GM18505 (cell line): Measurements from ENCODE around the gene FCHSD2.
A peak's percentile ranks its signal among the peaks of the same experiment; 100 is the strongest.
"Not testable (repeated sequence)": the region's sequence is repeated elsewhere in the genome, so short reads cannot be mapped to it uniquely, and the experiment has no call there.

Experiments used
- ATAC-seq: cut with Tn5 transposase; IDR thresholded peaks from one replicate; pipeline ENCODE4 v1.9.1; 2021; ENCODE audit not compliant: unreplicated experiment
- POLR2A ChIP-seq: IDR thresholded peaks from 4 replicates; pipeline ENCODE4 v1.6.1; 2011; ENCODE audit warnings: borderline replicate concordance; ENCODE audit not compliant: insufficient read depth, insufficient read length; ENCODE audit errors: extremely low read depth

FCHSD2 gene

DNA sequence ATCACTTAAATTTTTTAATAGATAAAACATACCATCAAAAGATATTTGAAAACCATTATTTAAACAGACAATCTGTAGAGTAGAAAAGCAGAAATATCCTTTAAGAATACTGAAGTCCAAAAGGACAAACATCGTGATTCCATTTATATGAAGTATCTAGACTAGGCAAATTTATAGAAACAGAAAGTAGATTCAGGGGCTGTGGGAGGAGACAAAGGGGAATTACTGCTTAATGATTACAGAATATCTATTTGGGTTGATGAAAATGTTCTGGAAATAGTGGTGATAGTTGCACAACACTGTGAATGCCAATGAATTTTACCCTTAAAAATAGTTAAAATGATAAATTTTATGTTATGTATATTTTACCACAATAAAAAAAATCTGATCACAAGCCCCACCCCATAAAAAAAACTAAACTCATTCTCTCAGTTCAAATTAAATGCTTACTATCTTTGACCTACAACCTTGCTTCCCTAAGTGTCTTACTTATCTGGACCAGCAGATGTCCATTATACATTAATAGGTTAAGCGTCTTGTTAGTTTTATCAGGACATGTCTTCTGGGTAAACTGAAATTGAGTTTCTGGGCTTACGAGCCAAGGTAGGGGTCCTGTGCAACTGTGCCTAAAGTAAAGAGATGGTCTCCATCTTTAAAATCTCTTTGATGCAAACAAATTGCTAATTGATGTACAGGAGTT, 86.3 kb downstream of the FCHSD2 start:
- TF ChIP-seq POLR2A: no peak
- no peak for ATAC-seq

DNA sequence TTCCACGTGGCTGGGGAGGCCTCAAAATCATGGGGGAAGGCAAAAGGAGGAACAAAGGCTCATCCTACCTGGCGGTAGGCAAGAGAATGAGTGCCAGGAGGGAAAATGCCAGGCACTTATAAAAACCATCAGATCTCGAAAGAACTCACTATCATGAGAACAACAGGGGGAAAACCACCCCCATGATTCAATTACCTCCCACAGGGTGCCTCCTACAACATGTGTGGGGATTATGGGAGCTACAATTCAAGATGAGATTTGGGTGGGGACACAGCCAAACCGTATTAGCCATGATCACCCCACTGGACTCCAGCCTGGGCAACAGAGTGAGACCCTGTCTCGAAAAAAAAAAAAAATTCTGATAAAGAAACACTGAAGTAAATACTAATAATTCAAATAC, 87.1 kb downstream of the FCHSD2 start:
- no peak for ATAC-seq
- TF ChIP-seq POLR2A: no peak

DNA sequence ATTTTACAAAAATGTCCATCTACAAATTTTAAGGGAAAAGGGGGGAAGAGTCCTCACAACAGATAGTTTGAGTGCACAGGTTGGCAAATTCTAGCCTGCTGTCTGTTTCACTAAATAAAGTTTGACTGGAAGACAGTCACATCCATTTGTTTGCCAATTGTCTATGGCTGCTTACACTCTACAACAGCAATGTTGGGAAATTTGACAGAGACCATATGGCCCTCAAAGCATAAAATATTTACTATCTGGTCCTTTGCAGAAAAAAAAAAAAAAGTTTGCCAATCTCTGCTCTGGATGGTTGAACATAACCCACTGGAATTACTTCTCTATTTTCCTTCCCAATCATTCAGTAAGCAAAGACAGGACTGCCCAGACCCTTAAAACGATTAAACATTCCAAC, 88.2 kb downstream of the FCHSD2 start:
- no peak for TF ChIP-seq POLR2A
- ATAC-seq: no peak

DNA sequence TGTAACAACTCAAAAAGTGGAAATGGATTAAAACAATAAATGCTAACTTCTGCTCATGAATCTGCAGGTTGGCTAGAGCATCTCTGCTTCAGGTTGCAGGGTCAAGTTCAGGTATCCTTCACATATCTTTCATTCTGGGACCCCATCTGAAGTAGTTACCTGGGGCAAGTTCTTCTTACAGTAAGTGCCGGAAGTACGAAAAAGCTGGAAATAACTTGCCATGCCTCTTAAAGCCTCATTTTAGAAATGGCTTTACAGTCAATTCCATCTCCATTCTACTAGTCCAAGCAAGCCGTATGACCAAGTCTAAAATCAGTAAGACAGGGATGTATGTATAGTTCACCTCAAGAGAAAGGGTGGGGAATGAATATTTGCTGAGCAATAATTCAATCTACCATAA, 93.7 kb downstream of the FCHSD2 start:
- ATAC-seq: peak; percentile 10

DNA sequence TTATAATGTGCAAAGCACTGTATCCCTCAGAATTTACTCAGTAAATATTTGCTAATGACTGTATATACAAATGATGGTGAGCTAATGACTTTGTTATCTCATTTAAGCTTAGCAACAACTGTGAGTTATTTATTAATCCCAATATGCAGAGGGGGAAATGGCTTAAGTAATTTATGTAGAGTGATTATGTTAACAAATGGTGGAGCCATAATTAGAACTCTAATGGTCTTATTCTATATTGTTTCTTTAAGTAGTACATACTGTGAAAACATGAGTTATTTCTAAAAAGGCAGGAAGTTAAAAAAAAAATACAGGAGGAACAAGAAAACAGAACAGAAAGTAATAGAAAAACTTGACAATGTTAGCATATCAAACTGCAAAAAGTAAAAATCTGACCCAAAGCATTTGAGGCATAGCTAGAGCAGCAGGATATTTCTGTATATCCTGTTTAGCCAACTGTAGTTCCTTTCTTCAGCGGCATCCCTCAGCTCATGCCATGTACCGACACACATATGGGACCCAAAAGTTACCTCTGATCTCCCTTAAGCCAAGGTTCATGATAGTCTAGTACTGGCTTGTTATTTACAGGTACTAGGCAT, 94.2 kb downstream of the FCHSD2 start:
- peak; percentile 64 for ATAC-seq
- no peak for TF ChIP-seq POLR2A

More for the DNA sequence above, 93.7 kb downstream of the FCHSD2 start:
- no peak for TF ChIP-seq POLR2A

DNA sequence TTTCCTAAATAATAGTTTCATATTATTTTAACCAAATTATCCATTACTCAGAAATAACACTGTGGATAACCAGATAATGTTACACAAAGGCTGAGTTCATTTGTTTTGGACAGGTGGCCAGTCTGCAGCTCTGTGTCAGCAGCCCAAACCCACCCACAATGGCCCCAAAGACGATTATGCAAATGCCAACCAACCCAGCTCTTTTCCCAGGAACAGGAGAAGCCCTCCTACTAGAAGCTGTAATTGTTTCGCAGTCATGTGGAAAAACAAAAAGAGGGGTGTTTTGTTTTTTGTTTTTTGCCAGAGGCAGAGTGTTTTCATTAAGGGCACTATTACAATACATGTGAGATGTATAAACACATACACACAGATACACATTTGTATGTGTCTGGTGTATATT, 102.1 kb downstream of the FCHSD2 start:
- no peak for TF ChIP-seq POLR2A
- no peak for ATAC-seq

DNA sequence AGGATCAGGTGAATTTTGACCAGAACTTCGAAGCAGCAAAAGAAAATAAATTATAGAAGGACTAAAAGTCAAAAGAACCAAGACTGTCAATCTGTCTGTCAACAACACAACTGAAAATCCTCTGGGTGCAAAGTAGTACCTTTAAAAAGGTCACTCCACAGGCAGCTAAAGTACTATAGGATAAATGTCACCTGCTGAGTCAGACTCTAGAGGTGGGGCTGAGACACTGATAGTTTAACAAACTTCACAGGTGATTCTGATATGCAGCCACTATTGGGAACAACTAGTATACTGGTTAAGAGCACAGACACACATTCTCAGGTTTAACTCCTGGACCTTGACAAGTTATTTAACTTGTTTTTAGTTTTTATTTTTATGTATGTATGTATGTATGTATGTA, 107.3 kb downstream of the FCHSD2 start:
- no peak for ATAC-seq
- TF ChIP-seq POLR2A: no peak

DNA sequence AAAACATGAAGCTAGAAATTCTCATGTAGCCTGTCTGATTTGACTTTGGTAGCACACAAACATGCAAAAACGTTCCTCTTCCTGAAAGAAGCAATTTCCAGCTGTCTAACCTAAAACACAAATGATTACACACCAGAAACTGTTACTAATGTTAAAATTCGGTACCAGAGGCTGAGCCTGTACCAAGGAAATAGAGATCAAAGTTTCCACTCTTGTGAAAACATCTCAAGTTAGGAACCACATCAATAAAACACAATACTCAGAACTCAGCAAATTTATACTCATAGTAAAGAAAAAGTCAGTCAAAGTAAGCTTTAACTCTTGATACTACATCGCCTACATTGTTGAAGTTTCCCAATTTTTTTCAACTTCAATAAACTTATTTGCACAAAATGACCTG, 107.8 kb downstream of the FCHSD2 start:
- no peak for TF ChIP-seq POLR2A
- ATAC-seq: no peak

DNA sequence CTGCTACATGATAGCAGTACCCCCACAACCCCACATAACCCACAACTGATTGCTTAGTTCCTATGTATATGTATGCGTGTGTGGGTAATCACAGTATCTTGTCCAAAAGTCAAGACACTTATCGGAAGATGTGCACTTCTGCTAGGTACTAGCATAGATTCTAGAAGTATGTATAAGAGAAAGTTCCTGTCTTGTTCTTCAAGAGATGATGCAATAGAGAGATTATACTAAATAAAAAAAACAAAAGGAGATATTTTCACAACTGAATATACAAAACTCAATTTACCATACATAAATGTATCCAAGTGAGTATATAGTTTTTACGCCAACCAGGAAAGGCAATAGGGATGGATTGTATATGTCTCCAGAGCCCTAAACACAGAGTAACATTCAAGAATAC, 112.0 kb downstream of the FCHSD2 start:
- ATAC-seq: no peak
- TF ChIP-seq POLR2A: no peak

DNA sequence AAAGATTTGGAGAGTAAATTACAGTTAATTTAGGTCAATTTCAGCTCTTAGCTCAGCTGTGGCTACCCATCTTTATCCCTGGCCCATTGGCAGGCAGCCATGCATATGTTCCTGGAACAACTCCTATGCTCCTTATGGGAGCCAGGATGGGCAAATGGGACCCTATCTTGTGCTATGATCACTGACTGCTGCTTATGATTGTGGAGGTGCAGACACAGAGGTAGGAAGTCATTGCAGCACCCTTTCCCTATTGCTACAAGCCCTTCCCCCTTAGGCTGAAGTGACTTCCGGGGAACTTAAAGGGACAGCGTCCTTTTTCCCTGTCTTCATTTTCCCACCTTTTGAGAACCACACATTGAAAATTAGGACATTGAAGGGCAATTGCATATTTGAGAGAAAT, 112.7 kb downstream of the FCHSD2 start:
- no peak for ATAC-seq
- no peak for TF ChIP-seq POLR2A

DNA sequence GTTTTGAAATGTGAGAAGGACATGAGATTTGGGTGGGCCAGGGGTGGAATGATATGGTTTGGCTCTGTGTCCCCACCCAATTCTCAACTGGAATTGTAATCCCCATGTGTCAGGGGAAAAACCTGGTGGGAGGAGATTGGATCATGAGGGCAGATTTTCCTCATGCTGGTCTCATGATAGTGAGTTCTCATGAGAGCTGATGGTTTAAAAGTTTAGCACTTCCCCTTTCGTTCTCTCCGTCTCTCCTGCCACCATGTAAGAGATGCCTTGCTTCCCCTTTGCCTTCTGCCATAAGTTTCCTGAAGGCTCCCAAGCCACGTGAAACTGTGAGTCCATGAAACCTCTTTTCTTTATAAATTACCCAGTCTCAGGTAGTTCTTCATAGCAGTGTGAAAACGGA, 113.5 kb downstream of the FCHSD2 start:
- TF ChIP-seq POLR2A: no peak
- no peak for ATAC-seq

DNA sequence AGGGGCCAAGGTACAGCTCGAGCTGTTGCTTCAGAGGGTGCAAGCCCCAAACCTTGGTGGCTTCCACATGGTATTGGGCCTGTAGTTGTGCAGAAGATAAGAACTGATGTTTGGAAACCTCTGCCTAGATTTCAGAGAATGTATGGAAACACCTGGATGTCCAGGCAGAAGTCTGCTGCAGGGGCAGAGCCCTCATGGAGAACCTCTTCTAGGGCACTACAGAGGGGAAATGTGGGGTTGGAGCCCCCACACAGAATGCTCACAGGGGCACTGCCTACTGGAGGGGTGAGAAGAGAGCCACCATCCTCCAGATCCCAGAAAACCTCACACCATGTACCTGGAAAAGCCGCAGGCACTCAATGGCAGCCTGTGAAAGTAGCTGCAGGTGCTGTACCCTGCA, 114.3 kb downstream of the FCHSD2 start:
- ATAC-seq: not testable (repeated sequence)

DNA sequence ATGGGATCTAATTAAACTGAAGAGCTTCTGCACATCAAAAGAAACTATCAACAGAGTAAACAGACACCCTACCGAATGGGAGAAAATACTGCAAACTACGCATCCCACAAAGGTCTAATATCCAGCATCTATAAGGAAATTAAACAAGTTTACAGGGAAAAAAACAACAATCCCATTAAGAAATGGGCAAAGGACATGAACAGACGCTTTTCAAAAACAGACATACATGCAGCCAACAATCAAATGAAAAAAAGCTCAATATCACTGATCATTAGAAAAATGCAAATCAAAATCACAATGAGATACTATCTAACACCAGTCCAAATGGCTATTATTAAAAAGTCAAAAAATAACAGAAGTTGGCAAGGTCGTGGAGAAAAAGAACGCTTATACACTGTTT, 117.5 kb downstream of the FCHSD2 start:
- ATAC-seq: no peak
- no peak for TF ChIP-seq POLR2A

DNA sequence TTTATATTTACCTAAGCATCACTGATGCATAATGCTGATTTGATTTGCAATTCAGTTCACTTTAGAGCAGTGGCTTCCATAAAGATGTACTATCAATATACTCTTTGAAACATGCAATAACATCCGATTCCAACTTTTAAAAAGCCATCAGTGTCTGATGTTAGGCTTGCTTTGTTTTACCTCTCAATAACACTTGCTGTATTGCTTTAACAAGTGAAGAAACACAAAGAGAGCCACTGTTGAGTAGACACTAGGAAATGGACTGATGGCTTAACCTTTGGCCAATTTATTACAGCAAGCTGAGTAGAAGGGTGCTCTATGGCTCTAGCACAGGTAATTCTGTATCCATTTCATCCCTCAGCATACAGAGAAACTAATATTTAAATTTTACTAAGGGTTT, 122.1 kb downstream of the FCHSD2 start:
- TF ChIP-seq POLR2A: no peak
- ATAC-seq: no peak

DNA sequence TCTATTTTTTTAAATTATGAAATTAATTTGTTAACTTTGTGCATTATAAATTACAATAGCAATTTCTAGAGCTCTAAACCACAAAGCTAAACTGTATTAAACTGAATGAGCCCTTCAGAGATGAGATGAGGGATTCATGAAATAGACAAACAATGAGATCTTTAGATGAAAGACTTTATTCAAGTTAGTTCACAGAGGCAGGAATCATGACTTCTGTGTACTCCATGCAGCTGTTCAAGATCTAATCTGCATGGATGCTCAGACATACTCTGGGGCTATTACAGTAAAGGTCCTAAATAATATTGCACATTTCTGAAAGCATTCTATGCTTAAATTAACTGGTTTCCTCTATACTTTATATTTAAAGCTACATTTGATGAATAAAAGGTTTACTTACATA, 122.7 kb downstream of the FCHSD2 start:
- ATAC-seq: no peak
- no peak for TF ChIP-seq POLR2A

DNA sequence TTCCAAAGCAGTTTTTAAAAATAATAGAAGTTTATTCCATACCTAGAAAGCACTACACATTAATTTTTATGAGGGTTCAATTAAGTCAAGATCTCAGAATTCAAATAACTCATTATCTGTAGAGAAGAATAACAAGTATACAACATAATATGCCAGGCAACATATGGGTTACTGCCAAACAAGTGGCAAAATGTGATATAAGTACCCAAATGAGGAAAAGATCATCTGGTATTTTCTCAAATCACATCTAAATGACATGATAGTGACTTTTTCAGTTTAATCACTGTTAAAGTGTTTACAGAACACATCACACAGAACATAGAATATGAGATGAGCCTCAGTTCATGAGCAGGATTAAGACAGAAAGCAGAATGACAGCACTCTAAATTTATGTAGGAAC, 123.3 kb downstream of the FCHSD2 start:
- TF ChIP-seq POLR2A: no peak
- ATAC-seq: no peak
